Epithelial cell of prostate (primary cell): ENCODE data around the gene GRIK2.
"Not testable (repeated sequence)": the region's sequence is repeated elsewhere in the genome, so short reads cannot be mapped to it uniquely, and the experiment has no call there.

Experiments
- DNase-seq: peaks from one replicate; pipeline ENCODE4 v3.0.0-alpha.2; 2011; ENCODE audit warnings: low read depth, low spot score
- H3K27ac ChIP-seq: fragments of 450-650 bp; 2 replicates; pipeline ENCODE4 v1.5.1; 2017; ENCODE audit warnings: mild to moderate bottlenecking

GRIK2 gene

GRCh38 chr6:101393251-101393828, at the start of gene GRIK2:
Gene GRIK2 (plus strand): TSS chr6:101393708.
- DNase-seq, result no peak
- no peak within 1 kb of the TSS for H3K27ac ChIP-seq

GRCh38 chr6:101344885-101345284, 48.6 kb upstream of the GRIK2 start:
- no peak overlapping the region for H3K27ac ChIP-seq
- DNase-seq, result no peak

- H3K27ac ChIP-seq, result no peak overlapping the region
- DNase-seq, result no peak
Measured at GRCh38 chr6:101348816-101349215, 44.7 kb upstream of the GRIK2 start.

- DNase-seq, H3K27ac ChIP-seq: not testable (repeated sequence)
Measured at GRCh38 chr6:101350631-101351030, 42.9 kb upstream of the GRIK2 start.

GRCh38 chr6:101351173-101351572, 42.3 kb upstream of the GRIK2 start:
- no peak overlapping the region for H3K27ac ChIP-seq
- peak; percentile 24 for DNase-seq

GRCh38 chr6:101352316-101352715, 41.2 kb upstream of the GRIK2 start:
- no peak for DNase-seq
- H3K27ac ChIP-seq, result no peak overlapping the region

GRCh38 chr6:101365181-101365580, 28.3 kb upstream of the GRIK2 start:
- DNase-seq, result no peak
- H3K27ac ChIP-seq, result no peak overlapping the region

GRCh38 chr6:101379926-101380325, 13.6 kb upstream of the GRIK2 start:
- DNase-seq, result no peak
- no peak overlapping the region for H3K27ac ChIP-seq

GRCh38 chr6:101380897-101381630, 12.4 kb upstream of the GRIK2 start:
- no peak for DNase-seq
- no peak overlapping the region for H3K27ac ChIP-seq

- H3K27ac ChIP-seq, DNase-seq: not testable (repeated sequence)
Measured at GRCh38 chr6:101383747-101384146, 9.8 kb upstream of the GRIK2 start.

- DNase-seq, result no peak
- no peak overlapping the region for H3K27ac ChIP-seq
Measured at GRCh38 chr6:101386982-101387381, 6.5 kb upstream of the GRIK2 start.

GRCh38 chr6:101391772-101392585, 1.5 kb upstream of the GRIK2 start:
- no peak for DNase-seq
- no peak overlapping the region for H3K27ac ChIP-seq

- H3K27ac ChIP-seq, result no peak overlapping the region
Measured at GRCh38 chr6:101392586-101393230, 800 bp upstream of the GRIK2 start.

GRCh38 chr6:101393829-101394251, 332 bp downstream of the GRIK2 start:
- H3K27ac ChIP-seq, result no peak overlapping the region
- no peak for DNase-seq

More at GRCh38 chr6:101392586-101393230, 800 bp upstream of the GRIK2 start:
- DNase-seq, result no peak

GRCh38 chr6:101394936-101395335, 1.4 kb downstream of the GRIK2 start:
- H3K27ac ChIP-seq, result no peak overlapping the region
- no peak for DNase-seq

GRCh38 chr6:101395345-101395744, 1.8 kb downstream of the GRIK2 start:
- DNase-seq, result no peak
- H3K27ac ChIP-seq, result no peak overlapping the region

- no peak for DNase-seq
- H3K27ac ChIP-seq, result no peak overlapping the region
Measured at GRCh38 chr6:101396548-101397173, 3.2 kb downstream of the GRIK2 start.

GRCh38 chr6:101397199-101397598, 3.7 kb downstream of the GRIK2 start:
- DNase-seq, result no peak

GRCh38 chr6:101398716-101399615, 5.5 kb downstream of the GRIK2 start:
- DNase-seq, result no peak

More at GRCh38 chr6:101397199-101397598, 3.7 kb downstream of the GRIK2 start:
- no peak overlapping the region for H3K27ac ChIP-seq

More at GRCh38 chr6:101398716-101399615, 5.5 kb downstream of the GRIK2 start:
- no peak overlapping the region for H3K27ac ChIP-seq
